Uterus (tissue), 2 donors: ENCODE results near the gene DNM1.

Experiments
- POLR2A ChIP-seq, 2 donors: fragments of 450-650 bp; IDR thresholded peaks; one replicate each; pipeline ENCODE4 v1.6.1; 2016; ENCODE audit warnings: antibody characterized with exemption in 2 of 2, mild to moderate bottlenecking in 1 of 2, moderate library complexity in 1 of 2
- TF ChIP-seq, protein P1 (sequence below), 4 experiments: fragments of 200-600 bp in 2 of 4; fragments of 450-650 bp in 2 of 4; sonication (generic) in 2 of 4; IDR thresholded peaks; one replicate each; pipeline ENCODE4 v1.5.1; 2016 to 2019; ENCODE audit warnings: antibody characterized with exemption in 4 of 4, mild to moderate bottlenecking in 2 of 4, moderate library complexity in 1 of 4

DNA sequence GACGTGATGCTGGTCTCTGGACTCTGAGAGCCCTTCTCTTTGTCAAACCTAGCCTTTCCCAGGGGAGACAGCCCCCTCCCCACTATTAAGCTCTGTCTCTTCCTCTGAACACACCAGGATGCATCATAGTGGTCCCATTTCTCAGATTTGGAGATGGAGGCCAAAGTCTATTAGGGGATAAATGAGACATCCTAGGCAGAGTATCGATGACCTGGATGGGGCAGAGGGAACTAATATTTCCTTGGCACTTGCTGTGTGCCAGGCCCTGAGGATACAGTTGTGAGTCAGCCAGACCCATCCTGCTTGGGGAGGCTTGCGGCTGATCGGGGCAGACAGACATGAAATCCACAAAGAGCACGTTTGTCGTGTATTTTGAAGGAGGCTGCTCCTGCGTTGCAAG lies 5.2 kb downstream of the DNM1 start:
- TF ChIP-seq, protein P1, sequence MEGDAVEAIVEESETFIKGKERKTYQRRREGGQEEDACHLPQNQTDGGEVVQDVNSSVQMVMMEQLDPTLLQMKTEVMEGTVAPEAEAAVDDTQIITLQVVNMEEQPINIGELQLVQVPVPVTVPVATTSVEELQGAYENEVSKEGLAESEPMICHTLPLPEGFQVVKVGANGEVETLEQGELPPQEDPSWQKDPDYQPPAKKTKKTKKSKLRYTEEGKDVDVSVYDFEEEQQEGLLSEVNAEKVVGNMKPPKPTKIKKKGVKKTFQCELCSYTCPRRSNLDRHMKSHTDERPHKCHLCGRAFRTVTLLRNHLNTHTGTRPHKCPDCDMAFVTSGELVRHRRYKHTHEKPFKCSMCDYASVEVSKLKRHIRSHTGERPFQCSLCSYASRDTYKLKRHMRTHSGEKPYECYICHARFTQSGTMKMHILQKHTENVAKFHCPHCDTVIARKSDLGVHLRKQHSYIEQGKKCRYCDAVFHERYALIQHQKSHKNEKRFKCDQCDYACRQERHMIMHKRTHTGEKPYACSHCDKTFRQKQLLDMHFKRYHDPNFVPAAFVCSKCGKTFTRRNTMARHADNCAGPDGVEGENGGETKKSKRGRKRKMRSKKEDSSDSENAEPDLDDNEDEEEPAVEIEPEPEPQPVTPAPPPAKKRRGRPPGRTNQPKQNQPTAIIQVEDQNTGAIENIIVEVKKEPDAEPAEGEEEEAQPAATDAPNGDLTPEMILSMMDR (IDR thresholded peaks at IDR 0.05), result no peak
- TF ChIP-seq POLR2A (IDR thresholded peaks at IDR 0.05), result no peak
